Fibroblast of skin of left quadriceps (primary cell): Measurements from ENCODE around the gene NRCAM.

Experiments
- DNase-seq, 2 experiments: peaks; one replicate each; pipeline ENCODE4 v3.0.0-alpha.2; 2013; ENCODE audit warnings: low read depth in 2 of 2

Gene NRCAM

DNA sequence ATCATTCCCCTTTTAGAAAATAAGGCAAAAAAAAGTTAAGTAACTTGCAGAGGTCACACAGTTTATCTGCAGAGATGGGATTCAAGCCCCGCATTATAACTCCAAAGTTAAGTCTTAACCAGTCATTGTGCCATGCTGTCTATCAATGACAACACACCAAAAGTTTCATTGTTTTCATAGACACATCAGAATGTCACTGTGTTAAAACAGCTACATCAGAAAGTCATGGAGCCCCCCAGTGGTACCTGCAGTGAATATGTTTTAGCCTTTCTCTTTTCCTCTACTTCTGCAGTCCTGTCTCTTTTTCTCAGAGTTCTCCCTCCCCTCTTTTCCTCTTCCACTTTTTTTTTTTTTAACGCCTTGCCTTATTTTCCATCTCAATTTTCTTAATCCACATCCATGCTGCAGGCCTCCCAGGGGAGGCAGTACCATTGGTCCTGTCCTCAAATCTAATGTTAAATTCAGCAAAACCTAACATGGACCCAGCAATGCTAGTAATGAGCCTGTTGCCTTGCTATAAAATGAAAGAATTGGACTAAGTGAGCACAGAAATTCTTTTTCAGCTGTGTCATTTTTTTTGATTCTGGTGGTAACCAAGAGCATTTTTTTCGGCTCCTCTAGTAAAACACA is 3.8 kb upstream of the NRCAM start:
- no peak for DNase-seq

DNA sequence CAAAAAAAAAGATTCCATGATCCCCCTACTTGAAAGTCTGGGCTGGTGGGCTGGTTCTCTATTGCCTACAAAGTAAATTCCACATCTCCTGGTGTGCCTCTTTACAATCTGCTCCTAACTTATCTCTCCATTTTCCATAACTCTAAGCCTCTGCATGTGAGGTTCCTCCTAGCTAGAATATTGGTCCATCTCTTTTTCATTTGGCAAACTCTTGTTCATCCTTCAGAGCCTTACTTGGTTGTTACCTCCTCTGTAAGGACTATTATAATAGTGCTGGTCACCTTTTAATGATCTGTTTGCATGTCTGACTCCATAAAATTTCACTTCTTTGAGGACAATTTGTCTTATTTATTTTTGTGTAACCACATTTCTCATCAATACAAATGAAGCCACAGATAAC is 1.6 kb upstream of the NRCAM start:
- no peak for DNase-seq

DNA sequence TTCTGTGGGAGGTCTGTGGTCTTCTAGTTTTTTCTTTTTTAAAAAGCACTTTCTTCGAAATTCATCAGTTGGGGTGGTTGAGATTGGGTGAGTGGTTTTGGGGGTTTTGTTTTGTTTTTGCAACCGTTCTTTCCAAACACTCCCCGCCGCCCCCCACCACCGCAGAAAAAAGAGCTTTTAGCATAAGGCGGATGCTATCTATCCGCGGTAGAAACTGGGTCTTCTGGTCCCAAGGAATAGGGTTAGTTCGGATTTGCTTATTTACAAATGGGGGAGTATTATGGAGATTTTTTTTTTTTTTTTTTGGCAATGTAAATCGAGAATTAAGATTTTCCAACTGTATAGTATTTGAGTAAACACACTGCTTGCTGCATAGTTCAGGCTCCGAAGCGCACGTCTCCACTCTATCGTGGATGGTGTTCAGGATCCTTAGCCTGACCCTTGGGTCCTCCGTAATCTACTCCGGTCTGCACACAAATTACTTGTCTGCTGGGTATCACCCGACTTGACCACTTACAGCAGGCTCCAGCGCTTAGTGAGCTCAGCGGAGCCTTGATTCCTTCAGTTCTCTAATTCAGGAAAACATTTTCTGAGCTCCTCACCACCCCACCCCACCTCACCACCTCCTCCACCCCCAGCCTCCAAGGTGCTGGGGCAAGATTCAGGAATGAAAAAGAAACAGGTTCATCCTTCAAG is 757 bp upstream of the NRCAM start:
- no peak for DNase-seq

DNA sequence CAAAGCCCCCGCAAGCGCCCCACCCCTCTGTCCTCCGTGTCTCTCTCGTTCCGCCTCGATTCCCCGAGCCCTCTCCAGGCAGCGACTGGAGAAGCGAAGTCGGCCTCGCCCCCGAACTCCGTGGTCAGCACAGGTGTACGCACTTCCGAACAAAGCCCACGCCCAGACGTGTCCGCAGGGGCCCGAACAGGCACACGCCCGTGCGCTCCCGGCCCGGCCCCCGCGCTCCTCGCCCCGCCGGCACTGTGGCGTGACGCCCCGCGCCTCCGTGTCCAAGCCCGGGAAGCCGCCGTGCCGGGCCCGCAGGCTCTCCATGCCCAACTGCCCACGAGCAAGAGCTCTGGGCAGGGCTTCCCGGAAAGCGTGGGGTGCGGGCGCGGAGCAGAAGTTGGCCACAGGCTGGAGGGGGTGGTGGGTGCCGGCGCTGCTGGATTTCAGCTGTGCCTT is 662 bp downstream of the NRCAM start:
- no peak for DNase-seq

- no peak for DNase-seq
Observed at GRCh38 chr7:108454674-108455550, 1.3 kb downstream of the NRCAM start.

GRCh38 chr7:108454317-108454673 is 1.9 kb downstream of the NRCAM start:
- DNase-seq, result no peak

GRCh38 chr7:108453320-108453719 is 2.9 kb downstream of the NRCAM start:
- DNase-seq, result no peak

GRCh38 chr7:108452707-108453106 is 3.5 kb downstream of the NRCAM start:
- DNase-seq, result no peak

GRCh38 chr7:108451296-108451848 is 4.9 kb downstream of the NRCAM start:
- no peak for DNase-seq

DNA sequence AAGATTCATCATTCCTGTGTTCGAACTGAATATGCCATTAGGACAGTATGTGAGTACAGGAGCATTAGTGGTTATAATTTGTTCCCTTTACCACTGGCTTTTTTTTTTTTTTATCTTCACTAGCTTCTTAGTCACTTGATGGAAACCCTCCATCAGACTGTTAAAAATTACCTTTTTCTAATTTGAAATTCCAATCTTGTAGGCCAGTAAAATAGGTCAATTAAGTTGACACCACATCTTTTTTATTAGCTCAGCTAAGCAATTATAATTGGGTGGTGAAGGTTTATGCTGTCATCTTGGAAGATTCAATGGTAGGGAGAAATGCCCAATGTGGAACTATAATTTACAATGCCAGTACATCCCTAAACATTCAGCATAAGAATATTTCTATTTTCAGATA is 6.1 kb downstream of the NRCAM start:
- DNase-seq, result no peak

DNA sequence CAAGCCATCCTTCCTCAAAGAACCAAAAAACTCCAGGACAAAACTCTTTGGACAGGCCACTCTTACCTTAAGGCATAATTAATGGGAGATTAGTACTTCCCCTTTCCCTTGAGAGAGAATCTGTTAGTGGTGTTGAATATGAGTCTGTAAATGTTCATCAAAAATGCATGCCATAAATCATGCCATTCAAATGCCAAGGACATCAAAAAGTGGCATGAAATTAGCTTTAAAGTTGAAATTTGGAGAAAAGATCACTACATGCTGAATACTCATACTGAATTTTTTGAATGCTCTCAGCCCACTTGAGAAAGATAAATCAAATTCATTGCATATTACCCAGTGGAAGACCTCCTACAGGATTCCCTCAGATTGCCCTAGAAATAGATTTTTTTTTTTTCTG is 6.7 kb downstream of the NRCAM start:
- no peak for DNase-seq

- no peak for DNase-seq
Observed at GRCh38 chr7:108448584-108449505, 7.4 kb downstream of the NRCAM start.

GRCh38 chr7:108442039-108442568 is 14.1 kb downstream of the NRCAM start:
- no peak for DNase-seq

- DNase-seq, result no peak
Observed at GRCh38 chr7:108441392-108441955, 14.8 kb downstream of the NRCAM start.

- no peak for DNase-seq
Observed at GRCh38 chr7:108440613-108441012, 15.6 kb downstream of the NRCAM start.

DNA sequence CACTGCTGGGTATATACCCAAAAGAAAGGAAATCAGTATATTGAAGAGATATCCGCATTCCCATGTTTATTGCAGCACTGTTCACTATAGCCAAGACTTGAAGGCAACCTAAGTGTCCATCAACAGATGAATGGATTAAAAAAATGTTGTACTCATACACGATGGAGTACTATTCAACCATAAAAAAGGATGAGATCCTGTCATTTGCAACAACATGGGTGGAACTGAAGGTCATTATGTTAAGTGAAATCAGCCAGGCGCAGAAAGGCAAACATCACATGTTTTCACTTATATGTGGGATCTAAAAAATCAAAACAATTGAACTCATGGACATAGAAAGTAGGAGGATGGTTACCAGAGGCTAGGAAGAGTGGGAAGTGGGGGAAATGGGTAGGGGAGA is 19.3 kb downstream of the NRCAM start:
- no peak for DNase-seq

- DNase-seq, result no peak
Observed at GRCh38 chr7:108434010-108434409, 22.2 kb downstream of the NRCAM start.

- DNase-seq, result no peak
Observed at GRCh38 chr7:108431099-108431498, 25.1 kb downstream of the NRCAM start.

GRCh38 chr7:108430664-108431063 is 25.6 kb downstream of the NRCAM start:
- DNase-seq, result no peak

DNA sequence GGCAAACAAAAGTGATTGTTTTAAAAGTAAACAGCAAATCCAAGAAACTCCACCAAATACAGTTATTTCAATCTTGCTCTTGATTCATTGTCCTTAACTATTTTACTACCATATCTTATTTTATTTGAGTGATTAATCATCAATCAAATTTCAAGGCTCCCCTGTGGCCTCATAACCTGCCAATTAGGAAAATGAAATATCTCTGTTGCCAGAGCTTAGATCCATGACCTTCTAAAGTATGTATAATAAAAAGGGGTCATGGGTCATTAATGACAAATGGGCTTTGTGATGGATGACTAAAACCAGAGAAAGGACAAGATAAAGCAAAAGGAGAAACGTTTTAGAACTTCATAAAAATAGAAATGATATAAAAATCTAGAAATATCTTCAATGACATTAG is 28.5 kb downstream of the NRCAM start:
- no peak for DNase-seq
